SK-N-SH (cell line): ENCODE measurements around the gene ADCK1.

Experiments
- CTCF ChIP-seq: fragments of 200-600 bp; sonication (generic); IDR thresholded peaks from 2 replicates; pipeline ENCODE4 v1.6.1; 2017; ENCODE audit warnings: antibody characterized with exemption, mild to moderate bottlenecking, moderate library complexity
- ELF1 ChIP-seq: IDR thresholded peaks from 2 replicates; pipeline ENCODE4 v1.4.0; 2012
- EP300 ChIP-seq, 2 experiments: IDR thresholded peaks; 2 replicates each; pipeline versions ENCODE4 v1.4.0 to v1.6.1; 2012; ENCODE audit warnings: borderline replicate concordance in 1 of 2, low read depth in 1 of 2, low read length in 1 of 2
- FOXM1 ChIP-seq: IDR thresholded peaks from 2 replicates; pipeline ENCODE4 v1.4.0; 2012; ENCODE audit warnings: low read depth, mild to moderate bottlenecking
- GABPA ChIP-seq: IDR thresholded peaks from 2 replicates; pipeline ENCODE4 v1.4.0; 2012; ENCODE audit warnings: low read depth, mild to moderate bottlenecking
- JUND ChIP-seq: IDR thresholded peaks from 2 replicates; pipeline ENCODE4 v1.4.0; 2012
- MAX ChIP-seq: IDR thresholded peaks from 2 replicates; pipeline ENCODE4 v1.4.0; 2012; ENCODE audit warnings: low read depth
- POLR2AphosphoS5 ChIP-seq: IDR thresholded peaks from 2 replicates; pipeline ENCODE4 v1.6.1; 2012; ENCODE audit warnings: low read depth, low read length
- SIN3A ChIP-seq: IDR thresholded peaks from 2 replicates; pipeline ENCODE4 v1.6.1; 2012; ENCODE audit warnings: low read depth, mild to moderate bottlenecking, low read length, moderate library complexity, borderline replicate concordance
- TAF1 ChIP-seq: IDR thresholded peaks from 2 replicates; pipeline ENCODE4 v1.6.1; 2012; ENCODE audit warnings: low read depth, mild to moderate bottlenecking, low read length, moderate library complexity, borderline replicate concordance
- USF2 ChIP-seq: fragments of 150-350 bp; IDR thresholded peaks from 2 replicates; pipeline ENCODE4 v1.6.1; 2017; ENCODE audit warnings: antibody characterized with exemption, low read length, low read depth, borderline replicate concordance
- YY1 ChIP-seq: IDR thresholded peaks from 2 replicates; pipeline ENCODE4 v1.4.0; 2012; ENCODE audit warnings: low read depth, mild to moderate bottlenecking

GRCh38 chr14:77849711-77850110, 49.8 kb downstream of the ADCK1 start:
- TF ChIP-seq EP300 (IDR thresholded peaks at IDR 0.05; ENCODE audit: borderline replicate concordance in 1 of 2, low read depth in 1 of 2, low read length in 1 of 2) (no peak), CTCF (no peak), POLR2AphosphoS5 (no peak), ELF1 (no peak), USF2 (no peak), JUND (peak; percentile 34), MAX (no peak), FOXM1 (no peak), TAF1 (no peak), GABPA (no peak), YY1 (no peak), SIN3A (no peak)
